ENCODE data around the gene FGD2. TPM values are rescaled to one million over a fixed set of nuclear protein-coding genes. Genes with fewer than 3 reads are reported as not detected.

The FGD2 gene
- total RNA-seq, 2 donors from 2014 or later, result not detected

GRCh38 chr6:37033255-37033654 is 27.8 kb downstream of the FGD2 start:
- no peaks in the 10 kb centered on the region for H3K4me1 ChIP-seq (ENCODE audit: control insufficient read depth, insufficient read depth, low read length)
- peaks cover 19% of the 10 kb centered on the region for H3K9me3 Mint-ChIP-seq
- 90 to 91% methylated on average over 6 to 7 of the region's 7 CpGs for WGBS, 2 experiments (ENCODE audit: insufficient coverage in 1 of 2, insufficient read length in 1 of 2)
- H3K4me3 Mint-ChIP-seq, result no peak overlapping the region
- no peak for TF ChIP-seq CTCF (conservative IDR thresholded peaks at IDR 0.05)
- H3K4me3 ChIP-seq (ENCODE audit: low read length), result no peak overlapping the region
- no peaks in the 10 kb centered on the region for H3K27me3 Mint-ChIP-seq (ENCODE audit: insufficient read depth)
- H3K36me3 Mint-ChIP-seq (ENCODE audit: low read depth), result no peaks in the 10 kb centered on the region
- H3K9me3 ChIP-seq (ENCODE audit: control insufficient read depth, low read length), result peaks cover 11% of the 10 kb centered on the region
- no peak overlapping the region for H3K9ac ChIP-seq (ENCODE audit: extremely low read depth, low read length, poor library complexity, severe bottlenecking)
- H3K27me3 ChIP-seq (ENCODE audit: control insufficient read depth, insufficient read depth, low read length, poor library complexity, severe bottlenecking), result no peaks in the 10 kb centered on the region
- no peaks in the 10 kb centered on the region for H3K4me1 Mint-ChIP-seq
- DNase-seq, result no peak
- H3K27ac ChIP-seq (ENCODE audit: low read depth, low read length), result no peak overlapping the region
- H3K27ac Mint-ChIP-seq, result no peak overlapping the region
- no peaks in the 10 kb centered on the region for H3K36me3 ChIP-seq (ENCODE audit: control insufficient read depth, insufficient read depth, low read length)

- Histone ChIP-seq H3K4me1 (ENCODE audit: control insufficient read depth, insufficient read depth, low read length) (no peaks in the 10 kb centered on the region), H3K27me3 (ENCODE audit: control insufficient read depth, insufficient read depth, low read length, poor library complexity, severe bottlenecking) (no peaks in the 10 kb centered on the region), H3K36me3 (ENCODE audit: control insufficient read depth, insufficient read depth, low read length) (no peaks in the 10 kb centered on the region), H3K9ac (ENCODE audit: extremely low read depth, low read length, poor library complexity, severe bottlenecking) (no peak overlapping the region), H3K9me3 (ENCODE audit: control insufficient read depth, low read length) (peaks cover 11% of the 10 kb centered on the region), H3K27ac (ENCODE audit: low read depth, low read length) (no peak overlapping the region), H3K4me3 (ENCODE audit: low read length) (no peak overlapping the region)
- DNase-seq, result no peak
- Mint-ChIP-seq H3K4me3 (no peak overlapping the region), H3K27me3 (ENCODE audit: insufficient read depth) (no peaks in the 10 kb centered on the region), H3K9me3 (peaks cover 19% of the 10 kb centered on the region), H3K27ac (no peak overlapping the region), H3K4me1 (no peaks in the 10 kb centered on the region), H3K36me3 (ENCODE audit: low read depth) (no peaks in the 10 kb centered on the region)
- no peak for TF ChIP-seq CTCF (conservative IDR thresholded peaks at IDR 0.05)
- 78 to 86% methylated on average over 5 to 8 of the region's 8 CpGs for WGBS, 2 experiments (ENCODE audit: insufficient coverage in 1 of 2, insufficient read length in 1 of 2)
Measured at GRCh38 chr6:37033819-37034795, 28.7 kb downstream of the FGD2 start.

GRCh38 chr6:37036146-37036545 is 30.7 kb downstream of the FGD2 start:
- no peak for DNase-seq
- Mint-ChIP-seq H3K36me3 (ENCODE audit: low read depth) (no peaks in the 10 kb centered on the region), H3K9me3 (peaks cover 7% of the 10 kb centered on the region), H3K4me3 (no peak overlapping the region), H3K4me1 (no peaks in the 10 kb centered on the region), H3K27ac (no peak overlapping the region), H3K27me3 (ENCODE audit: insufficient read depth) (no peaks in the 10 kb centered on the region)
- H3K9me3 ChIP-seq (ENCODE audit: control insufficient read depth, low read length), result peaks cover under 1% of the 10 kb centered on the region
- 76 to 86% methylated on average over 10 to 12 of the region's 12 CpGs for WGBS, 2 experiments (ENCODE audit: insufficient coverage in 1 of 2, insufficient read length in 1 of 2)
- H3K4me1 ChIP-seq (ENCODE audit: control insufficient read depth, insufficient read depth, low read length), result no peaks in the 10 kb centered on the region
- peak; percentile 12 for TF ChIP-seq CTCF (conservative IDR thresholded peaks at IDR 0.05)
- no peaks in the 10 kb centered on the region for H3K27me3 ChIP-seq (ENCODE audit: control insufficient read depth, insufficient read depth, low read length, poor library complexity, severe bottlenecking)
- no peak overlapping the region for H3K9ac ChIP-seq (ENCODE audit: extremely low read depth, low read length, poor library complexity, severe bottlenecking)
- H3K27ac ChIP-seq (ENCODE audit: low read depth, low read length), result no peak overlapping the region
- H3K36me3 ChIP-seq (ENCODE audit: control insufficient read depth, insufficient read depth, low read length), result no peaks in the 10 kb centered on the region
- H3K4me3 ChIP-seq (ENCODE audit: low read length), result no peak overlapping the region

All from endodermal cell (in vitro differentiated cells).